Lower leg skin (tissue), 3 donors: ENCODE measurements around the gene PAK6.

Experiments used
- CTCF ChIP-seq, 3 donors: fragments of 450-650 bp; IDR thresholded peaks; one replicate each; pipeline ENCODE4 v1.5.1; 2016; ENCODE audit warnings: antibody characterized with exemption in 3 of 3, mild to moderate bottlenecking in 3 of 3, moderate library complexity in 2 of 3
- POLR2A ChIP-seq, 2 donors: fragments of 450-650 bp; IDR thresholded peaks; one replicate each; pipeline ENCODE4 v1.6.1; 2016 to 2017; ENCODE audit warnings: antibody characterized with exemption in 2 of 2, mild to moderate bottlenecking in 1 of 2, moderate library complexity in 1 of 2

- TF ChIP-seq CTCF (IDR thresholded peaks at IDR 0.05) (no peak), POLR2A (IDR thresholded peaks at IDR 0.05) (no peak)
Measured at GRCh38 chr15:40239404-40239692, 485 bp downstream of the PAK6 start.
